GM23248 (cell line): ENCODE data around the gene CCHCR1.

ENCODE experiments used
- EZH2 ChIP-seq: fragments of 200-600 bp; sonication (generic); IDR thresholded peaks from 2 replicates; pipeline ENCODE4 v1.6.1; 2018; ENCODE audit warnings: antibody characterized with exemption, mild to moderate bottlenecking; ENCODE audit not compliant: insufficient read depth, poor library complexity, severe bottlenecking
- EZH2phosphoT487 ChIP-seq: fragments of 200-600 bp; sonication (generic); IDR thresholded peaks from 2 replicates; pipeline ENCODE4 v1.6.1; 2018; ENCODE audit warnings: antibody characterized with exemption, moderate library complexity, mild to moderate bottlenecking, low read depth; ENCODE audit not compliant: insufficient read depth

DNA sequence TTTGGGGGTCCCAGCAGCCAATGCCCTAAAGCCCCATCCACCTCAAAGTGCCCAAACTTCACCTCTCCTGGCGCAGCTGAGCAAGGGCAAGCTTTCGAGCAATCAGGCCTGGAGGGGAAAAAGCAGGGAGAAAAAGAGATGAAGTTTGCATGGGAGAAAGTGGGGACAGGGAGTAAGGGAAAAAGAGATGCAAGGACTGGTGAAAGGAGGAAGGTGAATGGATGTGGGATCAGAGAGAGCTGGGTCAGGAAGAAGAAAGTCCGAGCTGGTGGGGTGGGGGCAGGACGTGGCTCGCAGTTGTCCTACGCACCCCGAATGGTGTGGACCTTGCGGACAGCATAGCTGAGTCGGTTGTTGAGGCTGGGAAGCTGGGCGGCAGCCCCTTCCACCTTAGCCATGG lies 12.2 kb downstream of the CCHCR1 start:
- TF ChIP-seq EZH2 = no peak
- no peak for TF ChIP-seq EZH2phosphoT487
